Stimulated activated CD4-positive, alpha-beta T cell treated with anti-CD3 and anti-CD28 coated beads, TNF-alpha, amount 100 ng/mL, for 24 hours (primary cell): ENCODE results near the gene P3H2.

ENCODE experiments used
- DNase-seq, 3 experiments: peaks; one replicate each; pipeline ENCODE4 v3.0.0-alpha.2; 2020; ENCODE audit warnings: low read depth in 3 of 3

P3H2 gene

GRCh38 chr3:190014940-190015339 lies 105.8 kb downstream of the P3H2 start:
- DNase-seq: no peak

GRCh38 chr3:190013943-190014924 lies 106.5 kb downstream of the P3H2 start:
- DNase-seq: no peak

GRCh38 chr3:190012784-190013183 lies 107.9 kb downstream of the P3H2 start:
- no peak for DNase-seq

- DNase-seq: no peak
Measured at GRCh38 chr3:190012314-190012782, 108.3 kb downstream of the P3H2 start.

GRCh38 chr3:190010486-190010885 lies 110.2 kb downstream of the P3H2 start:
- no peak for DNase-seq

- no peak for DNase-seq
Measured at GRCh38 chr3:190009614-190010013, 111.1 kb downstream of the P3H2 start.

GRCh38 chr3:190008432-190008831 lies 112.3 kb downstream of the P3H2 start:
- no peak for DNase-seq

- no peak for DNase-seq
Measured at GRCh38 chr3:190005343-190006113, 115.2 kb downstream of the P3H2 start.

GRCh38 chr3:190004656-190005055 lies 116.0 kb downstream of the P3H2 start:
- no peak for DNase-seq

GRCh38 chr3:190003681-190004123 lies 117.0 kb downstream of the P3H2 start:
- no peak for DNase-seq

GRCh38 chr3:190003068-190003467 lies 117.6 kb downstream of the P3H2 start:
- DNase-seq: no peak

- DNase-seq: no peak
Measured at GRCh38 chr3:190001426-190001825, 119.3 kb downstream of the P3H2 start.

GRCh38 chr3:190000861-190001196 lies 119.9 kb downstream of the P3H2 start:
- DNase-seq: no peak

GRCh38 chr3:190000187-190000860 lies 120.4 kb downstream of the P3H2 start:
- no peak for DNase-seq

GRCh38 chr3:189999718-190000117 lies 121.0 kb downstream of the P3H2 start:
- no peak for DNase-seq

- no peak for DNase-seq
Measured at GRCh38 chr3:189995129-189995528, 125.6 kb downstream of the P3H2 start.

- no peak for DNase-seq
Measured at GRCh38 chr3:189990826-189991225, 129.9 kb downstream of the P3H2 start.

GRCh38 chr3:189988854-189989253 lies 131.8 kb downstream of the P3H2 start:
- DNase-seq: no peak

GRCh38 chr3:189988322-189988721 lies 132.4 kb downstream of the P3H2 start:
- DNase-seq: no peak

- no peak for DNase-seq
Measured at GRCh38 chr3:189985948-189986347, 134.7 kb downstream of the P3H2 start.

GRCh38 chr3:189983612-189984011 lies 137.1 kb downstream of the P3H2 start:
- no peak for DNase-seq

GRCh38 chr3:189982321-189982945 lies 138.3 kb downstream of the P3H2 start:
- DNase-seq: no peak
